ENCODE data around the gene HLA-DRA. TPM values are rescaled to one million over a fixed set of nuclear protein-coding genes. Genes with fewer than 3 reads are reported as not detected.
A peak's percentile ranks its signal among the peaks of the same experiment; 100 is the strongest.
"Not testable (repeated sequence)": the region's sequence is repeated elsewhere in the genome, so short reads cannot be mapped to it uniquely, and the experiment has no call there.

HLA-DRA gene
- total RNA-seq, 4 donors from 2014 or later = 179 to 620 (median 253) TPM

DNA sequence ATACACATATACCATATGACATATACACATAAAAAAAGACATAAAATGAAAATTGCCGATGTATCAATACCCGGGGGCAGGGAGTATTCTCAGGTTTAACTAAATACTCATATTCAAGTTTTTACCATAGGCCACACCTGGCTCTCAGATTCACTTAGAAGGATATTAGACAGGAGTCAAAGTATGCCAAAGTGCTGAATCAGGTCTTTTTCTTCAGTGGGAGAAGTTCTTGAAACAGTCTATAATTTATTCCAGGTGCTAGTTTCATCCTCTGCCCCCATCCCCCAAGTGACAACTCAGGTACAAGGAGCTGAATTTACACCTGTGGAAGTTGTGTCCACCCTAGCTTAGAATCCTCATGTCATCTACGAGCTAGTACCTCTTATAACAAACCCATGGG, 8.5 kb upstream of the HLA-DRA start:
- H3K36me3 ChIP-seq = no peaks in the 10 kb centered on the region
- no peaks in the 10 kb centered on the region for H3K9me3 ChIP-seq
- H3K27ac ChIP-seq = no peak overlapping the region
- no peaks in the 10 kb centered on the region for H3K27me3 ChIP-seq
- H3K4me3 ChIP-seq = no peak overlapping the region
- 55 to 71% methylated on average over 3 of the region's 3 CpGs for WGBS, 2 donors
- no peak for DNase-seq (ENCODE audit: low spot score in 2 of 2)
- TF ChIP-seq POLR2A (IDR thresholded peaks at IDR 0.05) (no peak), CTCF (IDR thresholded peaks at IDR 0.05) (no peak), EP300 (IDR thresholded peaks at IDR 0.05) (no peak)
- H3K4me1 ChIP-seq = no peaks in the 10 kb centered on the region

GRCh38 chr6:32432050-32432450, 7.6 kb upstream of the HLA-DRA start:
- no peaks in the 10 kb centered on the region for H3K9me3 ChIP-seq
- H3K4me3 ChIP-seq = no peak overlapping the region
- H3K36me3 ChIP-seq = no peaks in the 10 kb centered on the region
- DNase-seq (ENCODE audit: low spot score in 2 of 2) = no peak
- 2 to 6% methylated on average over 1 of the region's 1 CpG for WGBS, 2 donors
- no peaks in the 10 kb centered on the region for H3K27me3 ChIP-seq
- TF ChIP-seq EP300 (IDR thresholded peaks at IDR 0.05) (no peak), CTCF (IDR thresholded peaks at IDR 0.05) (peak; percentile 30 to 71 (median 39))
- H3K27ac ChIP-seq = no peak overlapping the region
- H3K4me1 ChIP-seq = no peaks in the 10 kb centered on the region

- not testable (repeated sequence) for H3K4me3 ChIP-seq
Observed at GRCh38 chr6:32433950-32434349, 5.7 kb upstream of the HLA-DRA start.

GRCh38 chr6:32436186-32436585, 3.5 kb upstream of the HLA-DRA start:
- no peaks in the 10 kb centered on the region for H3K9me3 ChIP-seq
- TF ChIP-seq POLR2A (IDR thresholded peaks at IDR 0.05) (no peak), CTCF (IDR thresholded peaks at IDR 0.05) (no peak), EP300 (IDR thresholded peaks at IDR 0.05) (no peak)
- WGBS, 2 donors = 53 to 70% methylated on average over 4 of the region's 4 CpGs

More at GRCh38 chr6:32433950-32434349, 5.7 kb upstream of the HLA-DRA start:
- 86 to 94% methylated on average over 1 of the region's 1 CpG for WGBS, 2 donors
- DNase-seq (ENCODE audit: low spot score in 2 of 2); H3K27me3 ChIP-seq; H3K27ac ChIP-seq; H3K4me1 ChIP-seq; H3K9me3 ChIP-seq; H3K36me3 ChIP-seq: not testable (repeated sequence)

DNA sequence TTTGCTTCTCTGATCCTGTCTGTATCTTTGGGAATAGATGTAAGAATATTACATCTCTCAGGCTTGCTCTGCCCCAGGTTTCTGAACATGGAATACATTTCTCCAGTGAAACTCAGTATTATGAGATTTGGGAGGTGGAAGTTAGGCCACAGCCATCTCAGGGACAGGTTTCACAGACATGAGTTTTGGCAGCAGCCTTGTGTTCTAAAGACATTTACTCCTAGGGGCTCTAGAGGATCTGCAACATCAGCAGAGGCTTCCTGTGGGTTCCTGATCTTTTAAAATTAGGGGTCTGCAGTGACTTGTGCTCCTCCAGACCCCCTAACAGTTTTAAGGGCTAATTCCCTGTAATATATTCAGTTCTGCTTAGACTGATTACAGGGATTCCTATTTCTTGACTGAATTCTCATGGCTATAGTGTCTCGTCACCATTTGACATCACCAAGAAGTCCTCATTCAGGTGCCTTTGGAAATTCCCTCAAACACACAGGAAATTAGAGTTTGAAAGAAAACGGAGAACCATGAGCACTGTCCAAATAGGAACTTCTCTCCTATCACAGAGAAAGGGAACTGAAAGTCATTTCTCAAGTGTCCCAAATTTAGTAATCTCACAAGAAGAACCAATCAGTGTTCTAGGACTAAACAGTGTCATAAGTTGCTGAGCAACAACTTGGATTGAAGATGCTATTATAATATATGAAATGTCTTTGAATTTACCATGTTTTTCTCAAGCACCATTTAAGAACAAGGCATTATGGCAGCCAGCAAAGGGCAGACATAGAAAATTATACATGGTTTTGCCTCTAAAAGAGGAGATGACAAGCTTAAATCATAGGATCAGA, 2.5 kb upstream of the HLA-DRA start:
- Histone ChIP-seq H3K9me3 (no peaks in the 10 kb centered on the region), H3K4me3 (no peak overlapping the region), H3K4me1 (peaks cover 0 to 4% (median 0%) of the 10 kb centered on the region in 4 donors), H3K36me3 (no peaks in the 10 kb centered on the region), H3K27ac (peak overlapping the region in 3 of 4 donors; percentile 57 to 80 (median 72)), H3K27me3 (no peaks in the 10 kb centered on the region)
- TF ChIP-seq POLR2A (IDR thresholded peaks at IDR 0.05) (no peak), EP300 (IDR thresholded peaks at IDR 0.05) (peak in 1 of 2 donors; percentile 15), CTCF (IDR thresholded peaks at IDR 0.05) (no peak)
- WGBS, 2 donors = 64 to 70% methylated on average over 2 of the region's 2 CpGs
- no peak for DNase-seq (ENCODE audit: low spot score in 2 of 2)

More at GRCh38 chr6:32436186-32436585, 3.5 kb upstream of the HLA-DRA start:
- Histone ChIP-seq H3K36me3 (no peaks in the 10 kb centered on the region), H3K4me1 (peaks cover 0 to 4% (median 0%) of the 10 kb centered on the region in 4 donors), H3K27me3 (no peaks in the 10 kb centered on the region), H3K27ac (peak overlapping the region in 1 of 4 donors; percentile 80), H3K4me3 (no peak overlapping the region)
- DNase-seq (ENCODE audit: low spot score in 2 of 2) = no peak
